Muscle of arm (tissue), 14 donors: ENCODE measurements around the gene COX6A1. TPM values are rescaled to one million over a fixed set of nuclear protein-coding genes. Genes with fewer than 3 reads are reported as not detected.

ENCODE experiments used
- DNase-seq: peaks from one replicate; pipeline ENCODE4 v3.0.0-alpha.2; 2013
- long read RNA-seq, 11 donors: transcript quantifications; one replicate each; lab custom pipeline, GENCODE V29; 2026
- polyA plus RNA-seq, 12 donors: library from polyadenylated mRNA; unstranded; fragments of 120-200 nt; gene quantifications; one replicate each; pipeline ENCODE4 v1.2.1, GENCODE V29; 2013; ENCODE audit not compliant: insufficient read length in 12 of 12

Gene COX6A1
- polyA plus RNA-seq, result 100 to 1,000 TPM in 6 of 12 donors, 10 to 100 TPM in 5, not detected in 1; 80.1 to 195 (median 107) TPM
- long read RNA-seq, donor 1, transcript COX6A1-202 (1 exons, 767 nt), result minor isoform, 11 of 546 reads
- long read RNA-seq, donor 1, transcript COX6A1-201 (3 exons, 572 nt), result major isoform, 523 of 546 reads
- long read RNA-seq, donor 1, transcript COX6A1-203 (2 exons, 572 nt), result minor isoform, 5 of 546 reads
- long read RNA-seq, donor 1, partial matches to known transcripts, result 7 of 546 reads
- long read RNA-seq, donor 1, other reads (novel, unspliced or antisense), result 0 of 546 reads
- long read RNA-seq, donor 2, transcript COX6A1-201 (3 exons, 572 nt), result major isoform, 138 of 153 reads
- long read RNA-seq, donor 2, transcript COX6A1-202 (1 exons, 767 nt), result minor isoform, 11 of 153 reads
- long read RNA-seq, donor 2, partial matches to known transcripts, result 0 of 153 reads
- long read RNA-seq, donor 2, other reads (novel, unspliced or antisense), result 0 of 153 reads
- long read RNA-seq, donor 3, transcript COX6A1-201 (3 exons, 572 nt), result major isoform, 77 of 80 reads
- long read RNA-seq, donor 3, partial matches to known transcripts, result 0 of 80 reads
- long read RNA-seq, donor 3, other reads (novel, unspliced or antisense), result 0 of 80 reads
- long read RNA-seq, donor 4, transcript COX6A1-201 (3 exons, 572 nt), result major isoform, 55 of 56 reads
- long read RNA-seq, donor 4, partial matches to known transcripts, result 0 of 56 reads
- long read RNA-seq, donor 4, other reads (novel, unspliced or antisense), result 0 of 56 reads
- long read RNA-seq, donor 5, transcript COX6A1-201 (3 exons, 572 nt), result major isoform, 147 of 160 reads
- long read RNA-seq, donor 5, partial matches to known transcripts, result 8 of 160 reads
- long read RNA-seq, donor 5, other reads (novel, unspliced or antisense), result 0 of 160 reads
- long read RNA-seq, donor 6, transcript COX6A1-201 (3 exons, 572 nt), result major isoform, 102 of 103 reads
- long read RNA-seq, donor 6, partial matches to known transcripts, result 0 of 103 reads
- long read RNA-seq, donor 6, other reads (novel, unspliced or antisense), result 0 of 103 reads
- long read RNA-seq, donor 7, transcript COX6A1-202 (1 exons, 767 nt), result minor isoform, 6 of 86 reads
- long read RNA-seq, donor 7, transcript COX6A1-201 (3 exons, 572 nt), result major isoform, 79 of 86 reads
- long read RNA-seq, donor 7, partial matches to known transcripts, result 0 of 86 reads
- long read RNA-seq, donor 7, other reads (novel, unspliced or antisense), result 0 of 86 reads
- long read RNA-seq, donor 8, transcript COX6A1-201 (3 exons, 572 nt), result major isoform, 136 of 145 reads
- long read RNA-seq, donor 8, transcript COX6A1-203 (2 exons, 572 nt), result minor isoform, 7 of 145 reads
- long read RNA-seq, donor 8, partial matches to known transcripts, result 0 of 145 reads
- long read RNA-seq, donor 8, other reads (novel, unspliced or antisense), result 0 of 145 reads
- long read RNA-seq, donor 9, transcript COX6A1-201 (3 exons, 572 nt), result major isoform, 135 of 149 reads
- long read RNA-seq, donor 9, transcript COX6A1-202 (1 exons, 767 nt), result minor isoform, 5 of 149 reads
- long read RNA-seq, donor 9, partial matches to known transcripts, result 5 of 149 reads
- long read RNA-seq, donor 9, other reads (novel, unspliced or antisense), result 0 of 149 reads
- long read RNA-seq, donor 10, transcript COX6A1-203 (2 exons, 572 nt), result minor isoform, 6 of 120 reads
- long read RNA-seq, donor 10, transcript COX6A1-201 (3 exons, 572 nt), result major isoform, 110 of 120 reads
- long read RNA-seq, donor 10, partial matches to known transcripts, result 0 of 120 reads
- long read RNA-seq, donor 10, other reads (novel, unspliced or antisense), result 0 of 120 reads
- long read RNA-seq, donor 11, transcript COX6A1-201 (3 exons, 572 nt), result major isoform, 189 of 197 reads
- long read RNA-seq, donor 11, transcript COX6A1-202 (1 exons, 767 nt), result minor isoform, 5 of 197 reads
- long read RNA-seq, donor 11, partial matches to known transcripts, result 0 of 197 reads
- long read RNA-seq, donor 11, other reads (novel, unspliced or antisense), result 0 of 197 reads

DNA sequence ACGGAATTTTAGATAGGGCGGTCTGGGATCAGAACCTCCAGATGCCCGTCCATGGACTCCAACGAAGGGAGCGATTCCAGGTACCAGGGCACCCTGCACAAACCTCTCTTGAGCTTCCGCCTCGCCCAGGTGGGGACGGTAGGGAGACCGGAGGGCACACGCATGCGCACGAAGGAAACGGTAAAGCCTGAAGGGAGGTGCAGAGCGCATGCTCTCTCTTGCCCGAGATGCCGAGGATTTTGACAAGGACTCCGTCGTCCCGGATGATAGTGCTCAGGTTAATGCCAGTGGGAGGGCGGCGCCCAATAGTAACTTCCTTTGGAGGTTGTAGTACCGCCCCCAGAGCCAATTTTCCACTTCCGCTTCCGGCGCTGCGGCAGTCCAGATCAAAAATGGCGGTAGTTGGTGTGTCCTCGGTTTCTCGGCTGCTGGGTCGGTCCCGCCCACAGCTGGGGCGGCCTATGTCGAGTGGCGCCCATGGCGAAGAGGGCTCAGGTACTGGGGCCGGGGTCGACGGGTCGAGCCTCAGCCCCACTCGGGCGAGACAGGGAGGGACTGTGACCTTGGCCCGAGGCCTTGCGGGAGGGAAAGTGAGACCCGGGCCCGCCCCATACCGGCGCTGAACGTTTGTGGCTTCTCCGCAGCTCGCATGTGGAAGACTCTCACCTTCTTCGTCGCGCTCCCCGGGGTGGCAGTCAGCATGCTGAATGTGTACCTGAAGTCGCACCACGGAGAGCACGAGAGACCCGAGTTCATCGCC, at the start of gene COX6A1:
TSS of gene COX6A1 (plus strand) at position 379 of the 760 bp plus-strand sequence. CDS start at position 393, 14 bp downstream.
- DNase-seq, result peak; percentile 96

DNA sequence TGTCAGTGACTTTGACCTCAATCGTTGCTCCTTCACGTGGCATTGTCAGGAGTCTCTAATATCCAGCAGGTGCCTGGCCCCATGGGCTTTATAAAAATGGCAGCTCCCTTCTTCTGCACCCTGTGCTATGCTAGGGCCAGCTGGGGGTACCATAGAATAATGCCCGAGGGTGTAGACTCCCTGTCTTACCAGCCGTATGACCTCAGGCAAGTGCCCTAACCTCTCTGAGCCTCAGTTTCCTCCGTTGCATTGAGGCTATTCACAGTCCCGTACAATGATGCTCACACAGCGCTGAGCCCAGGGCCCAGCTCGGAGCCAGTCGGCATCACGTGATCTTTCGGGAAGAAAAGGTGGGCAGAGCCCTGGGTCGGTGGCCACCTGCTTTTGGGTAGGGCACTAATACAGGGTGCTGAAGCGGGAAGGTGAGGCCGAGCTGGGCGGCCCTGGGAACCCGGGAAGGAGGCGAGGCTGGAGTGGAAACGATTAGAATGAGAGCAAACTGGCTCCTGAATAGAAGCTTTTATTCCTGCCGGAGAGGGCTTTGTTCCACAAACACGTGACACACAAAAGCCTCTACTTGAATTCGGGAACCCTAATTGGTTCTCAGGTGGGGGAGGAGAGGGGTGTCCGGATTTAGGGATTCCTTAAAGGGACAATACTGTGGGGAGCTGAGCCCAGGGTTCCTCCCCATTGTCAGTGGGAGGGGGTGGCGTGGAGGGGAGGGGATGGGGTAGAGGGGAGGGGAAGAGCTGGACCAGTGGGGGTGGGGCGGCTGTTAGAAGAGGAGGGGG, 49.0 kb upstream of the COX6A1 start:
- DNase-seq, result no peak

DNA sequence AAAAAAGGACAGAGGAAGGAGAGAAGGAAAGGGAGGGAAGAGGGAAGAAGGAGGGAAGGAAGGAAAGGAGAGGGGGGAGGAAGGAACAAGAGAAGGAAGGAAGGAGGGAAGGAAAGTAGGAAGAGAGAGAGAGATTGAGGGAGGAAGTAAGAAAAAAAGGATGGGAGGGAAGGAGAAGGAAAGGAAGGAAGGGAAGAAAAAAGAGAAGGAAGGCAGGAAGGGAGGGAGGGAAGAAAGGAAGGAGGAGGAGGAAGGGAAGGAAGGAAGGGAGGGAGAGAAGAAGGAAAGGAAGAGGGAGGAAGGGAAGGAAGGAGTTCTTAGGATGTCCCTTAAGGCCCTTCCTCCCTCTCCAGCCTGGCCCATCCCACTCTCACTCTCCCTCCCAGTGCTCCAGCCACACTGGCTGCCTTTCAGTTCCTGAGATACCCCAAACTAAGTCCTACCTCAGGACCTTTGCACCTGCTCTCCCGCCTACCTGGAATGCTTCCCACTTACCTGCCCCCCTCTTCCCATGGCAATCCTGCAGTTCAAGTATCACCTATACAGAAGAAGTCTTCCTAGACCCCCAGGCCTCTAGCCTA, 47.3 kb upstream of the COX6A1 start:
- DNase-seq, result no peak

DNA sequence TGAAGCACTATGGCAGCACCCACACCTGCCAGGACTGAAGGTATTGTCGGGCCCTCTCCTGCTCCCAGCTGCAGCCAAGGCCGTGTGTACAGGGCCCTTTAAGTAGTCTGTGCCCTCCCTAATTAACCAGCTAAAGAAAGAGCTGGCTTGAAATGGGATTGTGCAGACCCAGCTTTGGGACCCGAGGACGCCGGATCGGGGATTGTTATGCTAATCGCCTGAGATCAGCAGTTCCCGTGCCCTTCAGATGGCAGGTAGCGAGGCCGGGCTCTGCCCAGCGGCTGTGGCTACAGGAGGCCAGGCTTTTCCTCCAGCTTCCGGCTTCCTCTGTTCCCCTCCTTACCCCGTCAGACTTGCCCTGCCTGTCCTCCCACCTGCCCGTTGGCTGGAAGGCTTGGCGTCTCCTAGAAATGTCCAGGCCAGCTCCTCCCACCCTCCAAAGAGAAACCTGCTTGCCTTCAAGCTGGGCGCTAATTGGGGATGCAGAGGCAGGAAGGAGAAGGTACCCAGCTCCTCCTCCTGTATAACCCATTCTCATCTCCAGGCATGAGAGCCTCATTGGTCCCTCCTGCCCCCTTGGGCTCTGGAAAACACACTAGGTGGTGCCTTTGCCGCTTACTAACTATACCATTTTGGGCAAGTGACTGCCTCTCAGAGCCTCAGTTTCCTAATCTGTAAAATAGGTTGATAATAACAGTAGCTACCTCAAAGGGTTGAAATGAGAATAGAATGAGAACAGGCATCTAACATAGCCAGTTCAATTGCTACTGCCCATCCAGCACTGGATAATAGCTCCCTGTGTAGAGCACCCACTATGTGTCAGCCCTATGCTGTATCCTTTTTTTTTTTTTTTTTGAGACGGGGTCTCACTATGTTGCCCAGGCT, 43.2 kb upstream of the COX6A1 start:
- no peak for DNase-seq

DNA sequence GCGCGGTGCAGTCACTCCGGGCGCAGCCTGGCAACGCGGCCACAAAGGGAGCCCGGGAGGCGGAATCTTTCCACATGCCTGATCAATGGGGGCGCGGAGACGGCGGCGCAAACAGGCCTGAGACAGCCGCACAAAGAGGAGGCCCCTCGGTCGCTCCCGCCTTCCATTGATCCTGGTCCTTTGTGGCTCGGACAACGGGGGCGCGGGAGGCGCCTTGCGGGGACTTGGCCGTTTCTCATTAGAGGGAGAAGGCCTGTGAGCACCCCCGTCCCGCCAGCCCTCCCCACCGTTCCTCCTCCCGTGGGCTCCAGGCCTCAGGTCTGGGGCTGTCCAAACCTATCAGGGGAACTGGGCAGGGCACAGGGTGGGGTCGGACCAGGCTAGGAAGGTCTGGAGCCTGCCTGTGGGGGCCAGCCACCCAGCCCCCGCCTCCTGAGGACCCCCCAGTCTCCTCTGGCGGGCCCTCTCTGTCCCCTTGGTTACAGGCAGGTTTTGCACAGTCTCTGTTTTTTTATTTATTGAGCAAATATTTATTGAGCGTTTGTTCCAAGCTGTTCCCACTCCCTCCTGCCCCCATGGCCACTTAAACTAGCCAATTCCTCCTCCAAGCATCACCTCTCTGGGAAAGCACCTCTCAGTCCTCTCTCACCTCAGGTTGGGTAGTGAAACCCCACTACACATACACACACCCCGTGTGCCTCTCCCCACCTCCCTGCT, 39.9 kb upstream of the COX6A1 start:
- DNase-seq, result no peak

DNA sequence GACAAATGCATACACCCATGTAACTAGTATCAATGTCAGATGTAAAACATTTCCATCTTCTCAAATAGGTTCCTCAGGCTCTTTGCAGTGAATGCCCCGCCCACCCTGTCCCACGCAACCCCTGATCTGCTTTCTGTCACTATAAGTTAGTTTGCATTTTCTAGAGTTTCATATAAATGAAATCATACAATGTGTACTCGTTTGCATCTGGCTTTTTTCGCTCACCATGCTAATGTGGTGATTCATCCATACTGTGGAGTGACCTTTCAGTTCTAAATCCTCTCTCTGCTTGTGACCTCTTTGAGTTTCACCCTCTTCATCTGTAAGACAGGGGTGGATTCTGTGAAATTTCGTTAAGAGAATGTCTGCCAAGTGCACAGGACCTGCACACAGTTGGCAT, 38.4 kb upstream of the COX6A1 start:
- DNase-seq, result no peak

DNA sequence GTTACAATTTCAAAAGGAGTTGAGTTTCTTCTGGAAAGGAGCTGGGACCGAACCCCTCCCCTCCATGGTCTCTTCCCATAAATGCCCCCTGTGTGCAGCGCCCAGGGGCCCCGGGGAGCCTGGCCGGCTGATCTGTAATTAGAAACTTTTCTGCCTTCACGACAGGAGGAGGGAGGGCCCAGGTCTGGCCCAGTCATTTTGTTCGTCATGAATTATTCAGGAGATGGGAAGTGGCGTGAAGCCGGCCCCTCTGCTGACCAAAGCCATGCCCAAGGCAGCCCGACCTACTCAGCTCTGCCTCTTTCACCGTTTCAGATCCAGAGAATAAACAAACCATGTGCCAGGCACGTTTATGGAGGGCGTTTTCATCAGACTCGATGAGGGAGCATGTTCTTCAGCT, 35.7 kb upstream of the COX6A1 start:
- DNase-seq, result no peak

DNA sequence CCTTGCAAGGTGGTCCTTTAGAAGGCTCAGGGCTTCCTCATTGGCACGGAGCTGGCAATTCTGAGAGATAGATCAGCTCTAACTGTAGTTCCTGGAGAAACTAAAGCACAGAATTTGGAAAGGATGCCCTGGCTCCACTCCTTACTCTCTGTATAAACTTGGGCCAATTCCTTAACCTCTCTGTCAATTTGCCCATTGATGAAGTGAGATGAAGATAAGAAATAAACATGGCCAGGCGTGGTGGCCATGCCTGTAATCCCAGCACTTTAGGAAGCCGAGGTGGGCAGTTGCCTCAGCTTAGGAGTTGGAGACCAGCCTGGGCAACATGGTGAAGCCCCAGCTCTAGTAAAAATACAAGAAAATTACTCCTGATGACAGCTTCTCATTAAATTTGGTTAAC, 34.0 kb upstream of the COX6A1 start:
- DNase-seq, result no peak

DNA sequence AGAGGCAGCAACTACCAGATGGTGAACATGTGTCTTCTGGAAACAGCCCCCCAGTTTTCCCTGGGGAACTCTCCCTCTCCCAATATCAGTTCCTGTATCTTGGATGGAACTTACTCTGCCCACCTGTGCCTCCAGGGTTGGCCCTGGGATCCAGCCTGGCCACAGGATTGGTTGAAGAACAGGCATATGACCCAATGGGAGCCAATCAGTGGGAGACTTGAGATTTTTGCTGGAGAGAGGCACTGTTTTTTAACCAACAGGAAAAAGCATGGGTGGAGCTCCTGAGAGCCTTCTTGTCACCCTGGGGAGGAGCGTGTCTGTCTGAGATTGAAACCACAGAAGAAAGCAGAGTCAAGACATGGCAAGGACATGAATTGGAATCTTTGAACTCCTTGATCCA, 33.6 kb upstream of the COX6A1 start:
- no peak for DNase-seq

DNA sequence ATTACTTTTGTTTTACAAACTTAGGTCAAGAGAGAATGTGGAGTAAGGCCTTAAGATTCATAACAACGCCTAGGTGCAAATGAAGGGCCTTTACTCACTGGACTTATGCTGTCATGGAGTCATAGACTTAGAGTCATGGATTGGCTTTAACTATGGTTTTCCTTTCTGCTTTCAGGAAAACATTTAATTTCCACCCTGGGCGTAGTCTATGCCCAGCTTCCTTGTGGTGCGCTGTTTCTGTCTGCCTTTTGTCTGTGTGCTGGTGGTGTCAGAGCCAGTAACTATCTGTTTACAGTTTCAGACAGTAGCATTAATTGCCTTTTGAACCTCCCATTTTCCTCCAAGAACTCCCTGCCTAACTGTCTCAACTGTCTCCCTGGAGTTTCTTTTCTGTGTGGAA, 31.8 kb upstream of the COX6A1 start:
- DNase-seq, result no peak

DNA sequence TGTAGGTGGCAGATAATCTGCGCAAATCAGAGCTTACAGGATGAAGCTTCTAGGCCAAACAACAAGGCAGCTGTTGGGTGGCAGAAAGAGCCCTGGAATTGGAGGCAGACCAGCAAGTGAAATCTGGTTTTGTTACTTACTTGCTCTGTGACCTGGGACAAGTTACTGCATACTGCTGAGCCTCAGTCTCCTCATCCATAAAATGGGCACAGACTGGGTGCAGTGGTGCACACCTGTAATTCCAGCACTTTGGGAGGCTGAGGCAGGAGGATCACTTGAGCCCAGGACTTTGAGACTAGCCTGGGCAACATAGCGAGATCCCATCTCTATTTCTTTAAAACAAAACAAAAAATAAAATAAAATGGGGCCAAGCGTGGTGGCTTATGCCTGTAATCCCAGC, 31.4 kb upstream of the COX6A1 start:
- DNase-seq, result no peak

DNA sequence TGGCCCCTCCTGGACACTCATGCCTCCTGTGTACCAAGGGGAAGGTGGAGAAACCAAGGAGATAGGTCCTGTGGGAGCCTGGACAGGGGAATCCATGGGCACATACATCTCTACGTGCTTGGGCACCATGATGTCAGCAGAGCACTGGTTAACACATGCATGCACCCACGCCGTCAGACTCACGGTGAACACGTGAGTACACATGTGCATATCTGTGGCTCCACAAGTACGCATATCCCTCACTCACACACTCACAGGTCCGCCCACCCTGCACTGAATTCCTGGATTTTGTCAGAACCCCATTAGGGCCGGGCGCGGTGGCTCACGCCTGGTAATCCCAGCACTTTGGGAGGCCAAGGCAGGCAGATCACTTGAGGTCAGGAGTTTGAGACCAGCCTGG, 29.1 kb upstream of the COX6A1 start:
- no peak for DNase-seq

DNA sequence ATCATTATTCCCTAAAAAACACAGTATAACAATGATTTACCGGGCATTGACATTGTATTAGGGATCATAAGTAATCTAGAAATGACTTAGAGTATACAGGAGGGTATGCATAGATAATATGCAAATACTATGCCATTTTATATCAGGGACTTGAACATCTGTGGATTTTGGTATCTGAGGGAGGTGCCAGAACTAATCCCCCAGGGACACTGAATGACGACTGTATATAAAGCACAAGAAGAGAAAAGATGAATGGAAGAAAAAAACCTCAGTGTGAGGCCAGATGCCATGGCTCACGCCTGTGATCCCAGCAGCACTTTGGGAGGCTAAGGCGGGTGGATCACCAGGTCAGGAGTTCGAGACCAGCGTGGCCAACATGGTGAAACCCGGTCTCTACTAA, 25.5 kb upstream of the COX6A1 start:
- no peak for DNase-seq

DNA sequence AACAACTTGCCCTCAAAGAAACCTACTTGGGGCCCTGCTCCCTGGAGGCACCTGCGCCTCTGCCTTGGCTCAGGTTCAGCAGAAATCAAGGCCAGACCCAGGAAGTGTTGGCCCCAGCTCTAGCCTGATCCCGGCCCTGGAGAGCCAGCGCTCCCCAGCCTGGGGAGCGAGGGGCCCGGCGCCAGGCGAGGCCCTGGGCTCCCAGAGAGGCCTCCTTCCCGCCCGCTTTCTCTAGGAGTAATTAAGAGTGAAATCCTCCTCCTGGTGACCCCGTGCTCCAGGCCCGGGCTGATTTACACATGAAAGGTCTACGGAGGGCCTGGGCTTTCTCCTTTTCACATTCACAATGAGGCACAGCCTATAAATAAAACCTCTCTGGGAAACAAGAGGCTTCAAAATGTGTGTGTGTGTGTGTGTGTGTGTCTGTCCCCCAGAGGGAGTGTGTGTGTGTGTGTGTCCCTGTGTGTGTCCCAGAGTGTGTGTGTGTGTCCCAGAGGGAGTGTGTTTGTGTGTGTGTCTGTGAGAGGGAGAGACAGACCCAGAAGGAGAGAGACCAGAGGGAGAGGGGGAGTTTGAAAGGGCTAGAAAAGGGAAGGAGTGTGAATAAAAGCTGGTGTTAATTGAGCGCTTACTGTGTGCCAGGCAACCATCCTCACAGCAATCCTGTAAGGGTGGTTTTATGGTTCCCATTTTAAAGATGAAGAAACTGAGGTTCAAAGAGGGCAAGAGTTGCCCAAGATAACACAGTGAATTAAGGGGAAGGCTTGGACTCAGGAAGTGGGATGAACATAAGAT, 23.8 kb upstream of the COX6A1 start:
- DNase-seq, result no peak

DNA sequence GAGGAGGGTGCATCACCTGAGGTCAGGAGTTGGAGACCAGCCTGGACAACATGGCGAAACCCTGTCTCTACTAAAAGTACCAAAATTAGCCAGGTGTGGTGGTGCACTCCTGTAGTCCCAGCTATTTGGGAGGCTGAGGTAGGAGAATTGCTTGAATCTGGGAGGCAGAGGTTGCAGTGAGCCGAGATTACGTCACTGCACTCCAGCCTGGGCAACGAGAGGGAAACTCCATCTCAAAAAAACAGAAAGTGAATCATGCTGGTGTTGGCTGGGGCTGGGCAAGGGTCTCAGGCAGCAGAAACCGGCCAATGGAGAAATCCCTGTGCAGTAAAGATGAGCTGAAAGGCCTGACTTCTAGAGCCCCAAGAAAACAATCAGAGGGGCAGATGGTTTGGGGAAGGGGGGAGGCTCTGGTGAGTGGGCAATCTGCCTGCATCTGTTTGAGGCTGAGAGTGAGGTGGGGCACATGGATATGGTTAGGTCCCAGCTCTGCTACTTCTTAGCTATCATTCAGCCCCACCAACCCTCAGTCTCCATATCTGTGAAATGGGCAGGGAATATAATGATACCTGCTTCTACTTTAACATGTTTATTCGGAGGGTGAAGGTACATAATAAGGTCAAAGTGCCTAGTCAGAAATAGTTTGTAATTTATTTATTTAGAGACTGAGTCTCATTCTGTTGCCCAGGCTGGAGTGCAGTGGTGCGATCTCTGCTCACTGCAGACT, 21.3 kb upstream of the COX6A1 start:
- no peak for DNase-seq
